Left kidney (tissue), 8 donors: ENCODE measurements around the gene WFIKKN1. TPM values are rescaled to one million over a fixed set of nuclear protein-coding genes. Genes with fewer than 3 reads are reported as not detected.

Source experiments
- DNase-seq: peaks from one replicate; pipeline ENCODE4 v3.0.0-alpha.2; 2013
- long read RNA-seq, 8 donors: transcript quantifications; one replicate each; lab custom pipeline, GENCODE V29; 2026
- polyA plus RNA-seq: library from polyadenylated mRNA; unstranded; fragments of 120-200 nt; gene quantifications from one replicate; pipeline ENCODE4 v1.2.1, GENCODE V29; 2013; ENCODE audit not compliant: insufficient read length

The WFIKKN1 gene
- 1.5 TPM for polyA plus RNA-seq
- long read RNA-seq, donor 1, full-length matches to known transcripts, result 10 of 10 reads
- long read RNA-seq, donor 1, partial matches to known transcripts, result 0 of 10 reads
- long read RNA-seq, donor 1, other reads (novel, unspliced or antisense), result 0 of 10 reads
- long read RNA-seq, donor 2, full-length matches to known transcripts, result 11 of 11 reads
- long read RNA-seq, donor 2, partial matches to known transcripts, result 0 of 11 reads
- long read RNA-seq, donor 2, other reads (novel, unspliced or antisense), result 0 of 11 reads
- long read RNA-seq, donor 3, full-length matches to known transcripts, result 6 of 6 reads
- long read RNA-seq, donor 3, partial matches to known transcripts, result 0 of 6 reads
- long read RNA-seq, donor 3, other reads (novel, unspliced or antisense), result 0 of 6 reads
- long read RNA-seq, donor 4, result 0 reads
- long read RNA-seq, donor 5, full-length matches to known transcripts, result 8 of 249 reads
- long read RNA-seq, donor 5, partial matches to known transcripts, result 71 of 249 reads
- long read RNA-seq, donor 5, other reads (novel, unspliced or antisense), result 170 of 249 reads
- long read RNA-seq, donor 6, full-length matches to known transcripts, result 9 of 191 reads
- long read RNA-seq, donor 6, partial matches to known transcripts, result 75 of 191 reads
- long read RNA-seq, donor 6, other reads (novel, unspliced or antisense), result 107 of 191 reads
- long read RNA-seq, donor 7, full-length matches to known transcripts, result 8 of 8 reads
- long read RNA-seq, donor 7, partial matches to known transcripts, result 0 of 8 reads
- long read RNA-seq, donor 7, other reads (novel, unspliced or antisense), result 0 of 8 reads
- long read RNA-seq, donor 8, full-length matches to known transcripts, result 5 of 5 reads
- long read RNA-seq, donor 8, partial matches to known transcripts, result 0 of 5 reads
- long read RNA-seq, donor 8, other reads (novel, unspliced or antisense), result 0 of 5 reads

GRCh38 chr16:630815-631405, at the start of gene WFIKKN1:
Gene WFIKKN1 (plus strand): TSS chr16:630985. CDS start chr16:631254, 269 bp downstream.
- DNase-seq, result no peak

- no peak for DNase-seq
These were observed 48.6 kb upstream of the WFIKKN1 start for GRCh38 chr16:582218-582613.

- no peak for DNase-seq
These were observed 48.0 kb upstream of the WFIKKN1 start for GRCh38 chr16:582614-583331.

- no peak for DNase-seq
These were observed 47.3 kb upstream of the WFIKKN1 start for GRCh38 chr16:583470-583814.

- DNase-seq, result no peak
These were observed 46.8 kb upstream of the WFIKKN1 start for GRCh38 chr16:583815-584591.

- no peak for DNase-seq
These were observed 45.4 kb upstream of the WFIKKN1 start for GRCh38 chr16:585351-585750.

GRCh38 chr16:586047-586644, 44.6 kb upstream of the WFIKKN1 start:
- no peak for DNase-seq

GRCh38 chr16:586645-587590, 43.9 kb upstream of the WFIKKN1 start:
- no peak for DNase-seq

- no peak for DNase-seq
These were observed 42.2 kb upstream of the WFIKKN1 start for GRCh38 chr16:588639-588888.

- peak; percentile 95 for DNase-seq
These were observed 41.7 kb upstream of the WFIKKN1 start for GRCh38 chr16:588889-589657.

GRCh38 chr16:589658-590187, 41.1 kb upstream of the WFIKKN1 start, which contains the start of gene RAB40C:
Gene RAB40C (plus strand): TSS chr16:590066. CDS start chr16:590292, 226 bp downstream.
- DNase-seq, result peak; percentile 96

- DNase-seq, result no peak
These were observed 40.5 kb upstream of the WFIKKN1 start for GRCh38 chr16:590188-590814.

GRCh38 chr16:590815-591200, 40.0 kb upstream of the WFIKKN1 start:
- no peak for DNase-seq

- no peak for DNase-seq
These were observed 39.6 kb upstream of the WFIKKN1 start for GRCh38 chr16:591231-591630.

GRCh38 chr16:591892-592517, 38.8 kb upstream of the WFIKKN1 start:
- no peak for DNase-seq

- DNase-seq, result no peak
These were observed 38.1 kb upstream of the WFIKKN1 start for GRCh38 chr16:592518-593306.

- DNase-seq, result no peak
These were observed 37.4 kb upstream of the WFIKKN1 start for GRCh38 chr16:593406-593805.
